ENCODE measurements around the gene GHR.
"Not testable (repeated sequence)": the region's sequence is repeated elsewhere in the genome, so short reads cannot be mapped to it uniquely, and the experiment has no call there.

GRCh38 chr5:42659869-42660268 lies 236.6 kb downstream of the GHR start:
- not testable (repeated sequence) for TF ChIP-seq CTCF, POLR2AphosphoS5, POLR2A, EP300 (IDR thresholded peaks at IDR 0.05)
